HG02571 (cell line): ENCODE results near the gene ADAMTS4.

Source experiments
- ATAC-seq: cut with Tn5 transposase; IDR thresholded peaks from one replicate; pipeline ENCODE4 v1.9.1; 2021; ENCODE audit warnings: mild to moderate bottlenecking, moderate library complexity; ENCODE audit not compliant: unreplicated experiment

Gene ADAMTS4

DNA sequence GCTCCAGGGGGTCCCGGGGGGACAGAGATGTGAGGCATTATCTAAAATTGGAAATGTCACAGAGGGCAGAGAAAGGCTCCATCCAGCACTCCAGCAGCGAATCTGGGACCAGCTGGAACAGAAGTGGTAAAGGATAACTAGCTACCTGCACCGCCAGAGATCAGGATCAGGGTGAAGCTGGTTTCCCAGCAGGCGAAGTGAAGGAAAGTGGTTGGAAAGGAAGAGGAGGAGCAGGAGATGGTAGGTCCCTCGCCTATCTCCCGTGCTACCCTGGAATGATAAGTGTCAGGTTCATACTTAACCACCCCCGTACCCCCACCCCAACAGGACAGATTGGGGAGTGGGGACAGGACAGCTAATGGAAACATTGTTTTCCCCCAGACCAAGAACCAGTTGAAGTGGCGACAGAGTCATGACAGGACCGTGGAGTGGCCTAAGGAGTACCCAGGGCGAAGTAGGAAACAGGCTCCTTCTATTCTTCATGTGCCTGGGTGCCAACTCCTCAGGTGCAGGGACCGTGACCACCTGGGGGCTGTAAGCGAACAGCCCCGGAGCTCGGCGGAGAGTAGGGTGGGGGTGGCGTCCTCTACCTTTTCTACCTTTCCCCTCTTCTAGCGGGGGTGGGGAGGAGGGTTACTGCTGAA, 22.3 kb downstream of the ADAMTS4 start:
- no peak for ATAC-seq

- ATAC-seq: no peak
Measured at GRCh38 chr1:161175771-161176453, 22.9 kb downstream of the ADAMTS4 start.

DNA sequence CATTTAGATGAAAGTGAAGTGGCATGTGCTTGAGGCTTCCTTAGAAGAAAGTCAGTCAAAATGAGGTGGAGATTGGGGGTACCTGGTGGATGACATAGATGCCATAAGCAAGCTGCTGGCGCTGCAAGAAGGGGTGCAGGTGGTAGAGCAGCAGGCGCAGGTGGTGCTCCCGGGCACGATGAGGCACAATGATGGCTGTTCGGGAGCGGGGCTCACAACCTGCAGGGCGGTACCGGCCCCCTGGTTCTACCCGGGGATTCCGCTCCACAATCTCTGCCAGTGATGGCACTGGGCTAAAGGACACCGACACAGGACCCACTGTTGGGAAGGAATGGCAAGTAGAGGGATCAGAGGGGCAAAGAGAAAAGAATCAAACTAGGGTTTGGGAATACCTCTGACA, 23.9 kb downstream of the ADAMTS4 start:
- no peak for ATAC-seq

- ATAC-seq: no peak
Measured at GRCh38 chr1:161173711-161174110, 25.1 kb downstream of the ADAMTS4 start.

DNA sequence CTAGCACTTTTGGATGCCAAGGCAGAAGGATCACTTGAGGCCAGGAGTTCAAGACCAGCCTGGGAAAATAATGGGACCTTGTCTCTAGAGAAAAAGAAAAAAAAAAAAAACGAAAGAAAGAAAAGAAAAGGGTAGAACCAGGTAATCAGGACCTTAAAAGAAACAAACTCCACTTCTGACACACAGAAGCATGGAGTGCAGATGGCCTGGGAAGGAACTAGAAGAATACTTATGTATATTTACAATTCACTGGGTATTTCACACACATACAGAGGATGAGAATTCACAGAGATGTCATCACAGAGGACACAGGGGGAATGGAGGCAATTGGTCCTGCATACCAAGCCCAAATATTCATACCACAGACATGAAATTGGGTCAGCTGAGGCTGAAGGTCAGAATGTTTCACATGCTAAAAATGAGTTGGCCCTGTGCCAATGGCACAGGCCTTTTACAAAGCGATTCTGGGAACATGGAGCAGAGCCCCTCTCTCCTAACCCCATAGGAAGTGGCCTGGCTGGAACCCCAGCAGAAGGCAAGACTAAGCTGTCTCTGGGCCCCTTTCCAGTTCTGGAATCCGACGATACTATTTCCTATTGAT, 26.0 kb downstream of the ADAMTS4 start:
- no peak for ATAC-seq

GRCh38 chr1:161172349-161172748, 26.5 kb downstream of the ADAMTS4 start:
- no peak for ATAC-seq

DNA sequence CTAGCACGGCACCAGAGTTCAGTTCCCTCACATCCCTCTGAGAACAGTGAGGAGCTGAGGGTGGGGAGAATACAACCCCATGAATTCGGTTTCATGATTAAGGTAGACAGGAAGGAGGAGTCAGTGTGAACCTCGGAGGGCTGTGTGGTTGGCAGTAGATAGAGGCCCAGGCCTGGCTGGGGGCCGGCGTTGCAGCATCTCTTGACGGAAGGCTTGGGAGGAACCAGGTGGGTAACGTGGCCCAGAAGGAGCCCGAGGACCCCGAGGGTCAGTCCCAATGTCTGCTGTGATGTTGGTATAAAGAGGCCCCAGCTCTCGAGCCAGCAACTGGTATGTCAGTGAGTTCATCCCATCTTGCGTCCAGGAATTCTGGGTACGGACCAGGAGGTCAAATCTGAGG, 27.2 kb downstream of the ADAMTS4 start:
- ATAC-seq: no peak

DNA sequence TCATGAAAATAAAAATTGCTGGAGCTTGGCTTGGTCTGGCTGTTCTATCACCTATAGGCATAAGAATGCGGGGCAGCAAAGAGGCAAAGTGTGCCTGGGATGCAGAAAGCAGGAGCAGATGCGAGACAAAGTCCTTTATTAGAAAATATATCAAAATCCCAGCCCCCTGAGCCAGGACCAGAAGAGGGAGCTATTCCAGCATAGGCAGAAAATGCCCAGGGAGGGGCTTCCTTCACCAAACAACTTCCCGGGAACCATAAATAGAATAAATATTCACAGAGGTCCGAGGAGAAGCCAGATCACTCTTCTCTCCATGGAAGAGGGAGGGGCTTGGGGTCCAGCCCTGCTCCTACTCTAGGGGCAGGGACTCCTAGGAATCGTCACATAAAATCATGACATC, 27.7 kb downstream of the ADAMTS4 start:
- ATAC-seq: no peak

GRCh38 chr1:161168906-161169305, 29.9 kb downstream of the ADAMTS4 start:
- no peak for ATAC-seq

- ATAC-seq: peak; percentile 1
Measured at GRCh38 chr1:161166669-161167548, 31.9 kb downstream of the ADAMTS4 start.

DNA sequence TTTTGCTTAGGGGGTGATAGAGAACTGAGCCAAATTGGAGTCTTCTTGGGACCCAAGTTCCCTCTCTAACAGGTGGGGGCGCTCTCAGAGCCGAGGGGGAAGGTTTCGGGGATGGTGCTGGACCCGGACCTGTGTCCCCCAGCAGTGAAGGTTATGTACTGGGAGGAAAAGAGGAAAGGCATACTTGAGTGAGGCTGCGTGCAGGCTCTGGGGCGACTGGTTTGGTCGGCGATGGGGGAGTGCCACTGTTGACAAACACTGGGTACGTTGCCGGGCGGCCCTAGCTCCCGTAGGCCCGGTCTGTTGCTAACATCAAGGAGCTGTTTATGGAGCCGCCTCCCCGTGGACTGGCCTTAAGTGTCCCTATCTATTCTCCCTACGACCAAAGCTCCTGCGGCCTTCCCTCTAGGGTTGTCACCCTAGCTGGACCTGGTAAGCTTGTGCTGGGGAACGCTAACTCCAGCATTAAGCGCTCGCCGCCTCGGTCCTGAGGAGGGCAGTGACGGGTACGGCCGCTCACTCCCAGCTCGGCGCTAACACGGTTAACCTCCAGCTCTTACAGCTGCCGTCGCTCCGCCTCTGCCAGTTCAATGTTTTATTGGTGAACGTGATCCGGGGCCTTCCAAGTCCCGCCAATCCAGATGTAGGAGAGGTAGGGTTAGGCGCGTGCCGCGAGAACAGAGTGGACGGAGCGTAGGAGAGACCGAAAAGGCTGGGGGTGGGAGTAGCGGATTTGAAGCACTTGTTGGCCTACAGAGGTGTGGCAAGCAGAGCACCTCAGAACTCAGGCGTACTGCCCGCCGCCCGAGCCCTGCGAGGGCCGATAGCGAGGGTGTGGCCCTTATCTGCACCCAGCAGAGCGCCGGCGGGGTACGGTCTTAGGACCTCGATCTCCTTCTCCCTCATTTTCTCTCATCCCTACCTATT, 32.8 kb downstream of the ADAMTS4 start, which contains the start of gene PPOX:
TSS of gene PPOX (plus strand) at position 685 of the 927 bp plus-strand sequence. CDS start 422 bp downstream, outside the sequence.
- ATAC-seq: peak; percentile 91

GRCh38 chr1:161164901-161165610, 33.8 kb downstream of the ADAMTS4 start:
- no peak for ATAC-seq

DNA sequence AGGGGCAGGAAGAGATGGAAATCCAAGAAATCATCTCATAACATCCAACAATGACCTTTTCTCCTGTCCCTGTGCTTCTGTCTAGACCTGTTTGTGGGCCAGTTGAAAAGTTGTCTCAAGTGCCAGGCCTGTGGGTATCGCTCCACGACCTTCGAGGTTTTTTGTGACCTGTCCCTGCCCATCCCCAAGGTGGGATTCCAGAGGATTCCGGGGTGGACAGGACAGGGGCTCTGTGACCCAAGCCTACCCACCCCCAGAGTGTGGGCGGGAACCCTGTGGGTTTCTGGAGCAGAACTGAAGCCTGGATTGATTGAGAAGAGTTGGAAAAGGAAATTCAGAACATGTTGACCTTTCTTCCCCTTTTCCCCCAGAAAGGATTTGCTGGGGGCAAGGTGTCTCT, 35.1 kb downstream of the ADAMTS4 start:
- no peak for ATAC-seq

DNA sequence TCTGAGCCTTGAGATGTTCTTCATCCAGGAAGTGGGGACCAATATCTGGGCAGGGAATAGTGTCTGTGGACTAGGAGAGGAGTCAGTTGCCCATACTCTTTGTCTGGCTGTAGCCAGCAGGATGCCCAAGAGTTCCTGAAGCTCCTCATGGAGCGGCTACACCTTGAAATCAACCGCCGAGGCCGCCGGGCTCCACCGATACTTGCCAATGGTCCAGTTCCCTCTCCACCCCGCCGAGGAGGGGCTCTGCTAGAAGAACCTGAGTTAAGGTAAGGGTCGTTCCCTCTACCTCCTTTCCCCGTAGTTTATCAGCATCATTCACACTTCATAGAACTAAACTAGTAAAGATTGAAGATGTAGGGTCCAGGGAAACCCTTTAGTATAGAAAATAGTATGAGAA, 36.0 kb downstream of the ADAMTS4 start:
- ATAC-seq: no peak

DNA sequence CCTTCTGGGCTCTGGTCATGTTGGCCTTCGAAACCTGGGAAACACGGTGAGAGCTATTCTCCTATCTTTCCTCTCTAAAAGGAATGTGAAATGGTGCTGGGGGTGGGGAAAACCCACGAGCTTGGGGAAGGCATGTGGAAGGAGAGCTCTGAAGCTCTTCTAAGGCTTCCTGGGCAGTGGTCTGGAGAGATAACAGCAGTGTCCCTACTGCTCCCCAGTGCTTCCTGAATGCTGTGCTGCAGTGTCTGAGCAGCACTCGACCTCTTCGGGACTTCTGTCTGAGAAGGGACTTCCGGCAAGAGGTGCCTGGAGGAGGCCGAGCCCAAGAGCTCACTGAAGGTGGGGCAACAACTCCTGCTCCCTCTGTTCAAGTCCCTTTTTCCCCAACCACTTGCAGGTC, 36.8 kb downstream of the ADAMTS4 start:
- no peak for ATAC-seq

DNA sequence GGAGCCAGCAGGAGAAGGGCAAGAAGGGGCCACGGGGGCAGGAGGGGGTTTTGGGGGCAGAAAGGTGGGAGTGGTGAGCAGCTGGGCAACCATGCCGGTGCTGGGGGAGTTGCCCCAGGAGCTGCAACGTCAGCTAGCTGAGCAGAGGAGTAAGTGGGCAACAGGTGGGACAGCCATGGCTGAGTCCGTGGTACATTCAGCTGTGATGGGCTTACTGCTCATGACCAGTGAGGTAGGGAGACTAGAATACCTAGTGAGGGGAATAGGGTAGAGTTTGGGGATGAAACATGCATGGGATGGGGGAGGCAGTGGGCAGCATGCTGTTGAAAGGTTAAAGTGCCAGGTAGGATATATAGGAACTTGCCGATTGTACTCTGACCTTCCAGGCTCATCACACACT, 37.2 kb downstream of the ADAMTS4 start:
- no peak for ATAC-seq

GRCh38 chr1:161160671-161161145, 38.1 kb downstream of the ADAMTS4 start:
- ATAC-seq: no peak

DNA sequence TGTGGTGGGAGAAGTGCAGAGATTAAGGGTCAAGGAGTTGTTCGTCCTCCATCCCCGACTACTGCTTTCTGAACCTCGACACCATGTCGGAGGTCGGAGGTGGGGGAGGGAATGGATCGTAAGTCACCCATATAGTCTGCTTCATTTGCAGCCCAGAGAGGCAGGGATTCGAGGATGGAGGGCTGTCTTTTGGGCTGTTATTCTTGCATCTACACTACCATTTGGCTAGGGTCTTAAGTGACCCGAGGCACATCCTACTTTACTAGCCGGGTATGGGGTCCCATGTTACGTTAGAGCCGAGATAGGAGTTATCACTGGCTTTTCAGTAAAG, 39.0 kb downstream of the ADAMTS4 start:
- ATAC-seq: no peak

- peak; percentile 85 for ATAC-seq
Measured at GRCh38 chr1:161159087-161159912, 39.6 kb downstream of the ADAMTS4 start, which contains the start of gene USP21. USP21 (plus strand) TSS chr1:161159500; CDS start chr1:161160641, 1,141 bp downstream.
